ENCODE measurements around the gene CCT2.

DNA sequence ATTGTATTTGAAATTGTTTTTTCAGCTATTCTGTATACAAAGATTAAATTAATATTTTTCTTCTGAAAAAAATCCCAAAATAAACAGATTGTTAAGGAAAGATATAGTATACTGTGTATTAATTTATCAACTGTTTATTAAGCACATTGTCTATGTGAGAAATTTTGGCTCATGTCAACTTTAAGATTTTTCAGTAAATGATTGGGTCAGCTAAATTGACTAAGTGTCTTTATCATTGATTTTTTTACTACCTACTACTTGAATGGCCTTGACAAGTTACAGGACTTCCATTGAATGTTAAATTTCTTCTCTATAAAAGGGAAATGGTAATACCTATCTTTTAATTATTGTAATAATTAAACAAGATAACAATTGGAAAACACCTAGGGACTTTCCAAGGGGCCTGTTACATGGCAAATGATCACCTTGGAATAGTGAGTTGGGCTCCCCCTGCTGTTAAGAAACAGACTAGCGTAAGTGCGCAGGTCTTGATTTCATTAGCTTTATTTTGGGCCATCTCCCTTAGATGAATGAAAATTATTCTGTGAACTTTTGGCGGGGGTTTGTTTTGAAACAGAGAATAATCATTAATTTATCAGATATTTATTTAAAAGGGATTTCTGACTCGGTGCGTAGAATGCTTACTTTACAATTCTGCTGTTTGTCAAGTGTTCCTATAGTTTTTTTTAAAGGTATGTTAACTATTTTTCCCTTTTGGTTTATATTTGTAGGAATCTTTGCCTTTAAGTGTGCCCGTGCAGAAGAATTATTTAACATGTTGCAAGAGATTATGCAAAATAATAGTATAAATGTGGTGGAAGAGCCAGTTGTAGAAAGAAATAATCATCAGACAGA is 14.5 kb upstream of the CCT2 start:
- TF ChIP-seq ZNF143 (CRISPR knock-in tag; IDR thresholded peaks at IDR 0.05) (no peak), CHCHD3 (CRISPR knock-in tag; IDR thresholded peaks at IDR 0.05) (no peak)
- TF ChIP-seq, protein P1, sequence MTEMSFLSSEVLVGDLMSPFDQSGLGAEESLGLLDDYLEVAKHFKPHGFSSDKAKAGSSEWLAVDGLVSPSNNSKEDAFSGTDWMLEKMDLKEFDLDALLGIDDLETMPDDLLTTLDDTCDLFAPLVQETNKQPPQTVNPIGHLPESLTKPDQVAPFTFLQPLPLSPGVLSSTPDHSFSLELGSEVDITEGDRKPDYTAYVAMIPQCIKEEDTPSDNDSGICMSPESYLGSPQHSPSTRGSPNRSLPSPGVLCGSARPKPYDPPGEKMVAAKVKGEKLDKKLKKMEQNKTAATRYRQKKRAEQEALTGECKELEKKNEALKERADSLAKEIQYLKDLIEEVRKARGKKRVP (CRISPR knock-in tag; IDR thresholded peaks at IDR 0.05) = no peak
